Adrenal gland (tissue), 12 donors: Measurements from ENCODE around the gene C2orf49. TPM values are rescaled to one million over a fixed set of nuclear protein-coding genes. Genes with fewer than 3 reads are reported as not detected.

Experiments
- DNase-seq, 7 donors: peaks; one replicate each; pipeline ENCODE4 v3.0.0-alpha.2; 2019 to 2020
- H3K27ac ChIP-seq, 5 donors: fragments of 200-600 bp; sonication (generic) in 4 of 5; 1 replicate in 3 of 5; 2 replicates in 2 of 5; pipeline versions ENCODE4 v1.5.1 to v1.8.0; 2016 to 2020; ENCODE audit warnings: mild to moderate bottlenecking in 1 of 5
- H3K27me3 ChIP-seq: fragments of 200-600 bp; 2 replicates; pipeline ENCODE4 v1.8.0; 2021
- H3K36me3 ChIP-seq, 2 donors: fragments of 200-600 bp; replicated peaks in 1 of 2; 1 replicate in 1 of 2; 2 replicates in 1 of 2; pipeline versions ENCODE4 v1.5.1 to v1.8.0; 2018 to 2022
- H3K4me1 ChIP-seq, 2 donors: fragments of 200-600 bp; replicated peaks in 1 of 2; 1 replicate in 1 of 2; 2 replicates in 1 of 2; pipeline versions ENCODE4 v1.5.1 to v1.8.0; 2018 to 2021
- H3K4me3 ChIP-seq, 4 donors: fragments of 200-600 bp; sonication (generic) in 3 of 4; one replicate each; pipeline ENCODE4 v1.5.1; 2016 to 2018
- H3K9me3 ChIP-seq, 3 donors: fragments of 200-600 bp; sonication (generic) in 1 of 3; replicated peaks in 1 of 3; 1 replicate in 2 of 3; 2 replicates in 1 of 3; pipeline versions ENCODE4 v1.5.1 to v1.8.0; 2016 to 2021
- POLR2A ChIP-seq, 2 donors: fragments of 450-650 bp; IDR thresholded peaks; one replicate each; pipeline ENCODE4 v1.6.1; 2017; ENCODE audit warnings: antibody characterized with exemption in 2 of 2, mild to moderate bottlenecking in 2 of 2, moderate library complexity in 1 of 2
- WGBS, 4 donors: extraction: QIAGEN DNeasy Blood & Tissue Kit in 2 of 4; methylation state at CpG; one replicate each; pipeline versions ENCODE4 v1.1.5 to v1.1.7; 2013 to 2017; 5-methylcytosine and 5-hydroxymethylcytosine counted together
- intact Hi-C, 2 donors: fragments of 100-400 bp; cut with DNase I; formaldehyde crosslinking; loops; one replicate each; pipeline versions ENCODE4 v1.14.1 to v1.15.0; 2022 to 2023
- polyA plus RNA-seq, 3 donors: library from polyadenylated mRNA; stranded (reverse); fragments of 200-250 nt in 2 of 3; fragments of 350-450 nt in 1 of 3; fragmentation: Illumina TruSeq in 1 of 3; extraction: RNeasy Lipid Tissue Mini Kit (QIAGEN cat#74804) in 1 of 3; gene quantifications; one replicate each; pipeline ENCODE4 v1.2.3, GENCODE V29; 2013 to 2014
- total RNA-seq, 9 donors: library from RNA; depleted of rRNA in 4 of 9; stranded (reverse); fragments of >200 nt in 4 of 9; fragments of 120-200 nt in 1 of 9; fragmentation: NEBNext Ultra II Directional in 1 of 9; extraction: Animal tissue kit (Norgen Biotek cat#: 25700) in 1 of 9; gene quantifications; one replicate each; pipeline versions ENCODE4 v1.1.0 to v1.2.4, GENCODE V29; 2013 to 2023
- TF ChIP-seq, protein P1 (sequence below), 6 experiments: fragments of 450-650 bp in 4 of 6; fragments of 200-600 bp in 2 of 6; sonication (generic) in 1 of 6; IDR thresholded peaks; 1 replicate in 5 of 6; 2 replicates in 1 of 6; pipeline versions ENCODE4 v1.5.1 to v1.8.0; 2016 to 2021; ENCODE audit warnings: antibody characterized with exemption in 6 of 6, mild to moderate bottlenecking in 2 of 6, moderate library complexity in 1 of 6
- donor health status: healthy with polysubstance abuse.
- donor health status: Bipolar disorder and iron deficiency.
- donor health status: DM: yes; HTN: yes; CAD: no.
- donor health status: DM: no; HTN: no; CAD: no.
- donor health status: DM: no; HTN: no; CAD: no.
- donor health status: DM: yes; HTN: yes; CAD: no.

The C2orf49 gene
- total and polyA plus RNA-seq, 12 donors, result 5.9 to 18.6 (median 14.3) TPM

DNA sequence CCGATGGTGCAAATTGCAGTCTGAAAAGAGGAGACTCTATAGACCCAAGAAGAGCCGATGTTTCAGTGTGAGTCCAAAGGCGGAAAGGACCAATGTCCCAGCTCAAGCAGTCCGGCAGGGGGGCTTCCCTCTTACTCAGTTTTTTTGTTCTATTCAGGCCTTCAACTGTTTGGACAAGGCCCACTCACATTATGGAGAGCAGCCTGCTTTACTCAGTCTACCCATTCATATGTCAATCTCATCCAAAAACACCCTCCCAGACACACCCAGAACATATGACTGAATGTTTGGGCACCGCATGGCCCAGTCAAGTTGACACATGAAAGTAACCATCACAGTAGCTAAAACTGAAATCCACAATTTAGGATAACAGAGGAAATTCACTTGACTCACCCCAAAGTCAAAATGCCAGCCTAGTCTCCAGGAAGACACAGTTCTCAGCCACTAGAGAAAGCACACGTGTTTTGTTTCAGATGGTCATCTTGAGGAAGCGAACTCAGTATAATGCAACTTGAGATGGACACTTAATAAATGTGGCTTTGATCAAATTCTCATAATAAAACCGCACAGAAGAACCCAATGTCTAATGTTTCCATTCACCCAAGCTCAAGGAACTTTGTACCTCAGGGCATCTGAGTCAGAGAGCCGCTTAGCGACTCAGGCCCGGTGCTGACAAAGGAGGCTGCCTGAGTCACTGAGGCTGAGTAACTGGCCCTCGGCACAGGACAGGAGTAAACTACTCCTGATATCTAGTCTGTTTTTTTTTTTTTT, 59.1 kb downstream of the C2orf49 start:
- WGBS, 4 donors, result 63 to 72% (median 68%) methylated on average over 12 of the region's 12 CpGs
- peak overlapping the region in 4 of 5 donors; percentile 60 to 93 (median 84) for H3K27ac ChIP-seq

DNA sequence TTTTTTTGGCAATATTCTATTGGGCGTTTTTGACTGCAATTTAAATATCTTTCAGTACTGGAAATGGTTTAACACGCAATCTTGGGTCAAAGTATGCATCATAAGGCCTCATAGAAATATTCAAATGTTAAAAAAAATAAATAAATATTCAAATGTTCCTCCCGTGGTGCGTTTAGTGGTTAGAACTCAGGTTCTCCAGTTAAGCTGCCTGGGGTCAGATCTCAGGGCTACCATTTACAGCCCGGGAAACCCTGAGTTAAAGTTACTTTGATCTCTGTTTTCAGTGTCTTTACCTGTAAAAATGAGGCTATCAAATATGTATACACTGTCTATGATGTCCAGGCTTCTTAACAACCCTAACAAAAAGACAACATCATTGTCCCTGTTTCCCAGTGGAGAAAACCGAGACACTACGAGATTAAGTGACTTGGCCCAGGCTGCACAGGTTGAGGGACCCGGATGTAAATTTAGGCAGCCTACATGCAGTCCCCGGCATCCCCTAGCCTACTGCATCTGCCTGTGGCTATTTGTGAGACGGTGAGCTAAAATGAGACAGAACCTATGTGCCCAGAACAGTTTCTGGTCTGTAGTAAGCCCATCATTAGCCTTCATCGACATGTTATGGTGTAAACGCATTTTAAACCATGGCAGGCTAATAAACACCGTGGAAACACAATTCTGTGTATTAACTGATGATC, 59.8 kb downstream of the C2orf49 start:
- H3K4me3 ChIP-seq, result peak overlapping the region in 1 of 4 donors; percentile 87
- H3K4me1 ChIP-seq, result peaks cover 2 to 36% of the 10 kb centered on the region in 2 donors
- DNase-seq, result peak in 1 of 7 donors; percentile 53
- H3K9me3 ChIP-seq, result no peaks in the 10 kb centered on the region
- no peaks in the 10 kb centered on the region for H3K27me3 ChIP-seq
- TF ChIP-seq POLR2A (IDR thresholded peaks at IDR 0.05), result no peak
- TF ChIP-seq, protein P1, sequence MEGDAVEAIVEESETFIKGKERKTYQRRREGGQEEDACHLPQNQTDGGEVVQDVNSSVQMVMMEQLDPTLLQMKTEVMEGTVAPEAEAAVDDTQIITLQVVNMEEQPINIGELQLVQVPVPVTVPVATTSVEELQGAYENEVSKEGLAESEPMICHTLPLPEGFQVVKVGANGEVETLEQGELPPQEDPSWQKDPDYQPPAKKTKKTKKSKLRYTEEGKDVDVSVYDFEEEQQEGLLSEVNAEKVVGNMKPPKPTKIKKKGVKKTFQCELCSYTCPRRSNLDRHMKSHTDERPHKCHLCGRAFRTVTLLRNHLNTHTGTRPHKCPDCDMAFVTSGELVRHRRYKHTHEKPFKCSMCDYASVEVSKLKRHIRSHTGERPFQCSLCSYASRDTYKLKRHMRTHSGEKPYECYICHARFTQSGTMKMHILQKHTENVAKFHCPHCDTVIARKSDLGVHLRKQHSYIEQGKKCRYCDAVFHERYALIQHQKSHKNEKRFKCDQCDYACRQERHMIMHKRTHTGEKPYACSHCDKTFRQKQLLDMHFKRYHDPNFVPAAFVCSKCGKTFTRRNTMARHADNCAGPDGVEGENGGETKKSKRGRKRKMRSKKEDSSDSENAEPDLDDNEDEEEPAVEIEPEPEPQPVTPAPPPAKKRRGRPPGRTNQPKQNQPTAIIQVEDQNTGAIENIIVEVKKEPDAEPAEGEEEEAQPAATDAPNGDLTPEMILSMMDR (IDR thresholded peaks at IDR 0.05), result no peak
- WGBS, 4 donors, result 65 to 75% (median 70%) methylated on average over 13 of the region's 13 CpGs
- H3K36me3 ChIP-seq, result no peaks in the 10 kb centered on the region
- H3K27ac ChIP-seq, result peak overlapping the region in 3 of 5 donors; percentile 83 to 93 (median 85)
- intact Hi-C loops, result no loop called here

More for the DNA sequence above, 59.1 kb downstream of the C2orf49 start:
- Histone ChIP-seq H3K27me3 (no peaks in the 10 kb centered on the region), H3K36me3 (no peaks in the 10 kb centered on the region), H3K9me3 (no peaks in the 10 kb centered on the region), H3K4me1 (peaks cover 2 to 36% of the 10 kb centered on the region in 2 donors), H3K4me3 (peak overlapping the region in 1 of 4 donors; percentile 87)
- intact Hi-C loops, result no loop called here
- TF ChIP-seq, protein P1 (IDR thresholded peaks at IDR 0.05), result no peak
- TF ChIP-seq POLR2A (IDR thresholded peaks at IDR 0.05), result no peak
- peak; percentile 82 to 96 (median 92) for DNase-seq

DNA sequence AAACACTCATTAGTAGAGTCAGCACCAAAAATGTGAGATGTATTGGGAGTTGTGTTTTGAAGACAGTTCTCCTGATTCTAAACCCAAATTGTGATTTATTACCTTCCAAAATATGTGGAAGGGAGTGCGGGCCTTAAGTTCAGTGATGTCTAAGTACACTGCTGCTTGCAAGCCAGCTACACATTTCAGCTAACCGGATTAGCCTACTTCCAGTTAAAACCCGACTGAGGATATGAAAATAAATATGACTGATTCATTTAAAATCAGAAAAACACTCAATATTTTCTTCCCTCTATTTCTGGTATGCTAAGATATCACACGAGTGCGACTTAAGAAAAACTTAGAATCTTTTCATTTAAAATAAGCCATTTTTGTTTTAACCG, 60.6 kb downstream of the C2orf49 start:
- H3K27ac ChIP-seq, result peak overlapping the region; percentile 34 to 96 (median 83)
- peak in 1 of 7 donors; percentile 35 for DNase-seq
- no peak for TF ChIP-seq POLR2A (IDR thresholded peaks at IDR 0.05)
- TF ChIP-seq, protein P1 (IDR thresholded peaks at IDR 0.05), result no peak
- no peaks in the 10 kb centered on the region for H3K9me3 ChIP-seq
- peak overlapping the region in 2 of 4 donors; percentile 87 to 89 for H3K4me3 ChIP-seq
- intact Hi-C loops, result no loop called here
- peaks cover 2 to 36% of the 10 kb centered on the region in 2 donors for H3K4me1 ChIP-seq
- no peaks in the 10 kb centered on the region for H3K36me3 ChIP-seq
- no peaks in the 10 kb centered on the region for H3K27me3 ChIP-seq
- WGBS, 4 donors, result 24 to 37% (median 29%) methylated on average over 6 of the region's 6 CpGs
